Nephron progenitor cell (in vitro differentiated cells): ENCODE data around the gene BCL3.
A peak's percentile ranks its signal among the peaks of the same experiment; 100 is the strongest.

Experiments
- DNase-seq: peaks from one replicate; pipeline ENCODE4 v3.0.0; 2021
- H3K27ac Mint-ChIP-seq: 2 replicates; pipeline ENCODE4 v1.8.0; 2021; ENCODE audit warnings: mild to moderate bottlenecking, moderate library complexity, mixed read lengths
- H3K27me3 Mint-ChIP-seq: 2 replicates; pipeline ENCODE4 v1.8.0; 2021; ENCODE audit warnings: mild to moderate bottlenecking, low read depth, mixed read lengths; ENCODE audit not compliant: poor library complexity
- H3K36me3 Mint-ChIP-seq: 2 replicates; pipeline ENCODE4 v1.8.0; 2021; ENCODE audit warnings: low read depth, mixed read lengths
- H3K4me1 Mint-ChIP-seq: 2 replicates; pipeline ENCODE4 v1.8.0; 2021; ENCODE audit warnings: mixed read lengths
- H3K4me3 Mint-ChIP-seq: 2 replicates; pipeline ENCODE4 v1.8.0; 2021; ENCODE audit warnings: mild to moderate bottlenecking, moderate library complexity, mixed read lengths
- H3K9me3 Mint-ChIP-seq: 2 replicates; pipeline ENCODE4 v1.8.0; 2021; ENCODE audit warnings: mild to moderate bottlenecking, moderate library complexity, mixed read lengths
- TF ChIP-seq, protein P1 (sequence below): fragments of 200-600 bp; sonication (generic); IDR thresholded peaks from 2 replicates; pipeline ENCODE4 v1.5.0; 2021; ENCODE audit warnings: antibody characterized with exemption

Gene BCL3

DNA sequence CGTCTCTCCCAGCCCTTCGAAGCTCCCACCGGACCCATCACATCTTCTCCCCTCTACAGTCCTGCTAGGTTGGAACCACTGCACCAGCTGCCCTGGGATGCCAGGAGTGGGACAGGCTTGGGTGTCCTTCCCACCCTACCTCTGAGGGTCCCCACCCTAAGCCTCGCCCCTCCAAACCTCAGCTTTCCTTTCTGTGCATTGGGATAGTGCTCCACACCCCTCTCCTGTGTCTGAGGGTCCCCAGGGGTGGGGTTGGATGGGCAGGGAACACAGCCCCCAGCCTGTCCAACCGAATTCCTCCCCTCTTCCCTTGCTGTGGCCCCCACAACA is 1.9 kb upstream of the BCL3 start:
- Mint-ChIP-seq H3K4me1 (peaks cover 38% of the 10 kb centered on the region), H3K27me3 (peaks cover 69% of the 10 kb centered on the region), H3K9me3 (no peaks in the 10 kb centered on the region), H3K4me3 (no peak overlapping the region), H3K27ac (no peak overlapping the region), H3K36me3 (no peaks in the 10 kb centered on the region)
- TF ChIP-seq, protein P1, sequence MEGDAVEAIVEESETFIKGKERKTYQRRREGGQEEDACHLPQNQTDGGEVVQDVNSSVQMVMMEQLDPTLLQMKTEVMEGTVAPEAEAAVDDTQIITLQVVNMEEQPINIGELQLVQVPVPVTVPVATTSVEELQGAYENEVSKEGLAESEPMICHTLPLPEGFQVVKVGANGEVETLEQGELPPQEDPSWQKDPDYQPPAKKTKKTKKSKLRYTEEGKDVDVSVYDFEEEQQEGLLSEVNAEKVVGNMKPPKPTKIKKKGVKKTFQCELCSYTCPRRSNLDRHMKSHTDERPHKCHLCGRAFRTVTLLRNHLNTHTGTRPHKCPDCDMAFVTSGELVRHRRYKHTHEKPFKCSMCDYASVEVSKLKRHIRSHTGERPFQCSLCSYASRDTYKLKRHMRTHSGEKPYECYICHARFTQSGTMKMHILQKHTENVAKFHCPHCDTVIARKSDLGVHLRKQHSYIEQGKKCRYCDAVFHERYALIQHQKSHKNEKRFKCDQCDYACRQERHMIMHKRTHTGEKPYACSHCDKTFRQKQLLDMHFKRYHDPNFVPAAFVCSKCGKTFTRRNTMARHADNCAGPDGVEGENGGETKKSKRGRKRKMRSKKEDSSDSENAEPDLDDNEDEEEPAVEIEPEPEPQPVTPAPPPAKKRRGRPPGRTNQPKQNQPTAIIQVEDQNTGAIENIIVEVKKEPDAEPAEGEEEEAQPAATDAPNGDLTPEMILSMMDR: no peak
- DNase-seq: no peak

DNA sequence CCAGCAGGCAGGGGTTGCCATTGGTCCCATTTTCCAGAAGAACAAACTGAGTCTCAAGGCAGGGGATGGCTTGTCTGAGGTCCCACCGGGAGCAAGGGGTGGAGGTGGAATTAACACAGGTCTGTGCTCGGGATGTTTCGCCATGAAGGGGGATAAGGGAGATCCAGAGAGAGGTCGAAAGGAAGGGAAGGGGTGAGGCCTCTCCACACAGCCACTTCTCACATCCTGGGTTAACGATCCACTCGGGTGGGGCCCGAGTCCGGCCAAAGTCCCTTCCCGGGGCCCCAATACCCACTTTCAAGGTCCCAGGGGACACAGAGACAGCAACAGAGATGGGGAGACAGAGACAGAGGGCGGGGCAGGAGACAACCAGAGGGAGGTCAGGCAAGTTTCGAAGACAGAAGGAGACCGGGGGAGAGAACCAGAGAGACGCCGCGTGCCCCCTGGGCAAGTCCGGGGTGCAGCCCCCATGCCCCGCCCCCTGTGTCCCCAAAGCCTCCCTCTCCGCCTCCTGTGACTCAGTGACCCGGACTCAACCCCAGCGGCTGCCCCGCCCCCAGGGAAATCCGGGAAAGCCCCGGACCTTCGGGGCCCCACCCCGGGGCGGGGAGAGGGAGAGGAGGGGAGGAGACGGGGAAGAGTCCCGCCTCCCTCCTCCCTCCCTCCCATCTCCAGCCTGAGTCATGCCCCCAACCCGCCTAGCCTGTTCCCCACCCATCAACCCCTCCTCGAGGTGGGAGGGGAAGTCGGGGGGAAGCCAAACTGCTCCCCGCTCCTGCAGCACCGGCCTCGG is 1.4 kb upstream of the BCL3 start:
- peak; percentile 70 for DNase-seq
- H3K36me3 Mint-ChIP-seq: no peaks in the 10 kb centered on the region
- H3K4me1 Mint-ChIP-seq: peaks cover 33% of the 10 kb centered on the region
- H3K9me3 Mint-ChIP-seq: no peaks in the 10 kb centered on the region
- H3K4me3 Mint-ChIP-seq: peak overlapping the region; percentile 93
- TF ChIP-seq, protein P1: no peak
- no peak overlapping the region for H3K27ac Mint-ChIP-seq
- H3K27me3 Mint-ChIP-seq: peaks cover 75% of the 10 kb centered on the region

DNA sequence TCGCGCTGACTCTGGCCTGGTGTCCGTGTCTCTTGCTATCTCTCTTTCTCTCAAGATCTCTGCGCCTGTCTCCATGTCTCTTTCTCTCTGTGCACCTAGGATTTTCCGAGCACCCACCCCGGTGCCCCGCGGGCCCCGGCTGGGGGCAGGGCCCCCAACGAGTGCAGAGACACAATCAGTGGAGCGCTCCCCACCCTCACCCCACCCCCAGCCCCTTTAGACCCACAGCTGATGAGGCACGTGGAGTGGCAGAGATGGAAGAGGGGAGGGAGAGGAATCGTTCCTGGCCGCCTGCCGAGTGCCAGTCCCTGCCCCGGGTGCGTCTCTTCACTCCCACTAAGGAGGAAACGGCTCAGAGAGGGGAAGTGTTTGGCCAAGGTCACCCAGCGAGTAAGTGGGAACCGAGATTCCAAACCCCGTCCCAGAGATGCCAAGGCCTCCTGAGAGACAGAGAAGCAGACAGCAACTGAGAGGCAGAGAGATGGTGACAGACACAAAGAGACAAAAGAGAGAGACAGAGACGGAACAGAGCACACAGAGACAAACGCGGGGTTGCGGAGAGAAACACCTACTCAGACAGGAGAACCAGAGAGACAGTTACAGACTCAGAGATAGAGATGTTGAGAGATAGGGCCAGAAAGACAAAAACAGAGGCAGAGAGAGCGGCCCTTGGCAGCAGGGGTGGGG is 626 bp upstream of the BCL3 start:
- Mint-ChIP-seq H3K4me1 (peaks cover 33% of the 10 kb centered on the region), H3K27me3 (peaks cover 82% of the 10 kb centered on the region), H3K4me3 (peak overlapping the region; percentile 93), H3K27ac (no peak overlapping the region), H3K36me3 (no peaks in the 10 kb centered on the region), H3K9me3 (no peaks in the 10 kb centered on the region)
- DNase-seq: no peak
- TF ChIP-seq, protein P1: no peak

DNA sequence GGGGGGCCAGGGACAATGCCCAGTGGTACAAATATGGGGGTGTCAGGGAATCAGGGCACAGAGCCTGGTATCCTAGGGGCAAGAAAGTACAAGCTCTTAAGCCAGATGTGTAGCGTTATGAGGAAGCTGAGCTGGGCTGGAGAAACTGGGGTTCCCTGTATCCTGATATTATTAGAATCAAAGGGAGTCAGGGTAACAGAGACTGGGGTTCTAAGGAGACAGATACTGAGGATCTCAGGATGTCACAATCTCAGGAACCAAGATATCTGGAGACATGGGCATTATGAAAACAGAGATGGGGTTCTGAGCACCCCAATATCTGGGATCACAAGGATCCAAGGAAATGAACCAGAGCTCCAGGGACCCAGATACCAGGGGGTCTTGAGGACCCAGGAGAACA is 784 bp downstream of the BCL3 start:
- peaks cover 96% of the 10 kb centered on the region for H3K27me3 Mint-ChIP-seq
- no peaks in the 10 kb centered on the region for H3K36me3 Mint-ChIP-seq
- H3K4me1 Mint-ChIP-seq: peaks cover 44% of the 10 kb centered on the region
- TF ChIP-seq, protein P1: no peak
- no peak for DNase-seq
- no peaks in the 10 kb centered on the region for H3K9me3 Mint-ChIP-seq
- no peak overlapping the region for H3K27ac Mint-ChIP-seq
- H3K4me3 Mint-ChIP-seq: peak overlapping the region; percentile 74

DNA sequence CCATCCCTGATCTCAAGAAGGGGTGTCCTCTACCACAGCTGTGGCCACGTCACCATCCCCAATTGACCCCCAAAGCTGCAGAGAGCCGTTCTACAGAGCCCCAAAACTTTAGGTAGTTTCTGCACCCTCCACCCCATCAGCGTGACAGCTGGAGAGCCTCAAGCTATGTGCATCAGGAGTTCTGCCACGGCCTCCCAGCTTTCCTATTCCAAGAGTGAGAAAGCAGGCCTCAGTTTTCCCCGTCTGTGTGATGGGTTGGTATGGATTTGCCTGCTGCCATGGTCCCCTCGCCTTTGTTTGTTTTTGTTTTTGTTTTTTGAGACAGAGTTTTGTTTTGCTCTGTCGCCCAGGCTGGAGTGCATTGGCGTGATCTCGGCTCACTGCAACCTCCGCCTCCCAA is 1.5 kb downstream of the BCL3 start:
- H3K27ac Mint-ChIP-seq: no peak overlapping the region
- H3K9me3 Mint-ChIP-seq: no peaks in the 10 kb centered on the region
- H3K27me3 Mint-ChIP-seq: peaks cover 96% of the 10 kb centered on the region
- DNase-seq: no peak
- TF ChIP-seq, protein P1: no peak
- peak overlapping the region; percentile 54 for H3K4me3 Mint-ChIP-seq
- peaks cover 49% of the 10 kb centered on the region for H3K4me1 Mint-ChIP-seq
- H3K36me3 Mint-ChIP-seq: no peaks in the 10 kb centered on the region
